ENCODE measurements around the gene CALN1.

CALN1 gene

DNA sequence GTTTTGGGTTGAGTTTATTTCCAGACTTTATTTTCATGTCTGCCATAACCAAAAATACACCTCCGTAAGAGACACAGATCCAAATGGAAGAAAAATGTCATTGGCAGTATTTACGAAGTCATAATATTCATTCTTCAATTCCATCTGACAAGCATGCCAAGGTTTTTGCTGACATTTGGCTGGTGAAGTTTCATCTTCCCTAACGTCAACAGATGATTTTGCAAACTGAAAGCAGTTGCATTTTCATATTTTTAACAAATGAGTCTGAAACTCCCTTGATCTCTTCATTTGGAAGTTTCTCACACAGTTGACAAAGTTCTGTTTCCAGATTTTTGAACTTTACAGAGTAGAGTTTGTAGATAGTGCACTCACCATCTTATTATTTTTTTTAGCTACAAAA lies 114.5 kb downstream of the CALN1 start:
- no peak overlapping the region for H3K4me3 ChIP-seq (ENCODE audit: low read length)
- no peak for DNase-seq (ENCODE audit: low read depth)
- TF ChIP-seq, protein P1, sequence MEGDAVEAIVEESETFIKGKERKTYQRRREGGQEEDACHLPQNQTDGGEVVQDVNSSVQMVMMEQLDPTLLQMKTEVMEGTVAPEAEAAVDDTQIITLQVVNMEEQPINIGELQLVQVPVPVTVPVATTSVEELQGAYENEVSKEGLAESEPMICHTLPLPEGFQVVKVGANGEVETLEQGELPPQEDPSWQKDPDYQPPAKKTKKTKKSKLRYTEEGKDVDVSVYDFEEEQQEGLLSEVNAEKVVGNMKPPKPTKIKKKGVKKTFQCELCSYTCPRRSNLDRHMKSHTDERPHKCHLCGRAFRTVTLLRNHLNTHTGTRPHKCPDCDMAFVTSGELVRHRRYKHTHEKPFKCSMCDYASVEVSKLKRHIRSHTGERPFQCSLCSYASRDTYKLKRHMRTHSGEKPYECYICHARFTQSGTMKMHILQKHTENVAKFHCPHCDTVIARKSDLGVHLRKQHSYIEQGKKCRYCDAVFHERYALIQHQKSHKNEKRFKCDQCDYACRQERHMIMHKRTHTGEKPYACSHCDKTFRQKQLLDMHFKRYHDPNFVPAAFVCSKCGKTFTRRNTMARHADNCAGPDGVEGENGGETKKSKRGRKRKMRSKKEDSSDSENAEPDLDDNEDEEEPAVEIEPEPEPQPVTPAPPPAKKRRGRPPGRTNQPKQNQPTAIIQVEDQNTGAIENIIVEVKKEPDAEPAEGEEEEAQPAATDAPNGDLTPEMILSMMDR (IDR thresholded peaks at IDR 0.05; ENCODE audit: insufficient read depth, low read depth, low read length, missing control alignments) = no peak

DNA sequence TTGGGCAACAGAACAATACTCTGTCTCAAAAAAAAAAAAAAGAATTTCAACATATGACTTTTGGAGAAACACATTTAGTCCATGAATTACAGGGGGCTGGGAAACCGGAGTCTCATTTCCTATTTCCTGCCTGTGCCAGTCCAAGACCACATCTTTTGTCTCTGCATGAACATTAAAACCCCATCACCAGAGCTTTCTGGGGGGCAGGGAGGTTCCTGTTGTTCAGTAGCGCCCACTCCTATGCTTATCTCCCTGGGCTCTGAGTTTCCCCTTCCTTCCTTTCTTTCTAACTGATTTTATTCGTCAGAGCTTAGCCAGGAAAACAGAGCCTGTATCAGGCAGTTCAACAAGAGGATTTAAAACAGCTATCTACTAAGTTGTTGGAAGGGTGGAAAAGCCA lies 119.3 kb downstream of the CALN1 start:
- TF ChIP-seq, protein P1 (IDR thresholded peaks at IDR 0.05; ENCODE audit: insufficient read depth, low read depth, low read length, missing control alignments) = no peak

DNA sequence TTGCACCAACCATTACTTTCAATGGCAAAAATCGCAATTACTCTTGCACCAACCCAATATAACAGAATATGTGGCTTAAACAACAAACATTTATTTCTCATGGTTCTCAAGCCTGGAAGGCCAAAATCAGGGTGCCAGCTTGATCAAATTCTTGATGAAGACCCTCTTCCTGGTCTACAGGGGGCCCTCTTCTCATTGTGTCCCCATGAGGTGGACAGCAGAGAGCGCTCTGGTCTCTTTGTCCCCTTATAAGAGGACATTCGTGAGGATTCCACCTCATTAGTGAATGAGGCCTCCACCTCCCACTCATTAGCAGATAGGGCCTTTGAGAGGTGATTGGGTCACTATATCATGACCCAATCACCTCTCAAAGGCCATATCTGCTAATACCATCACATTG lies 120.0 kb downstream of the CALN1 start:
- DNase-seq (ENCODE audit: low read depth) = no peak
- TF ChIP-seq, protein P1 (IDR thresholded peaks at IDR 0.05; ENCODE audit: insufficient read depth, low read depth, low read length, missing control alignments) = no peak
- no peak overlapping the region for H3K4me3 ChIP-seq (ENCODE audit: low read length)

More for the DNA sequence above, 119.3 kb downstream of the CALN1 start:
- H3K4me3 ChIP-seq (ENCODE audit: low read length) = no peak overlapping the region
- DNase-seq (ENCODE audit: low read depth) = no peak

DNA sequence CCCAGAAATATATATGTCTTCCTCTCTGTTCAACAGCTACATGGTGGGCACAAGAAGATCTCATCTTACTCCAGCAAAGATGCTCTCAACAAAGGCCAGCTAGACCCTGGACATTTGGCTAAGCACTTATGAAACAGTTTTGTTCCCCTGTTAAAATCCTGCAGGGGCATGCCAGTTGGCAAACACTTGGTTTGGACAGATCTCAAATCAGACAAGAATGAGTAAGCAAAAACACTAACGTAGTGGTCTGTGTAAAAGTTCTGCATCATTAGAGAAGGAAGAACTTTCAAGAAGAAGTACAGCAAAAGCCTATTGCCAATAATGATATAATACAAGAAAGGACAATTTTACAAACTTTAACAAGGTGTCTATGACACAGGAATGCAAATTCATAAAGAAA lies 125.6 kb downstream of the CALN1 start:
- DNase-seq (ENCODE audit: low read depth) = no peak
- TF ChIP-seq, protein P1 (IDR thresholded peaks at IDR 0.05; ENCODE audit: insufficient read depth, low read depth, low read length, missing control alignments) = no peak
- no peak overlapping the region for H3K4me3 ChIP-seq (ENCODE audit: low read length)

DNA sequence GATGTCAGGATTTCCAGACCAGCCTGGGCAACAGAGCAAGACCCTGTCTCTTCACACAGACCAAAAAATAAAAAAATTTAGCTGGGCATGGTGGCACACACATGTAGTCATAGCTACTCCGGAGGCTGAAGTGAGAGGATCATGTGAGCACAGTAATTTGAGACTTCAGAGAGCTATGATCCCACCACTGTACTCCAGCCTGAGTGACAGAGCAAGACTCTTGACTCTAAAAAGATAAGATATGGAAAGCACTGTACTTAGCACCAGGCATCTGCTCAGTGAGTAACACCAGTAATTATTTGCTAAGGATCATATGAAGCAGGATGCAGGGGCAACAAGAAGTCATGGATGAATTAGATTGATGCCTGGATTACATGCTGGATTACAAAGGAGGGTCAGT lies 128.8 kb downstream of the CALN1 start:
- TF ChIP-seq, protein P1 (IDR thresholded peaks at IDR 0.05; ENCODE audit: insufficient read depth, low read depth, low read length, missing control alignments) = no peak
- H3K4me3 ChIP-seq (ENCODE audit: low read length) = no peak overlapping the region
- no peak for DNase-seq (ENCODE audit: low read depth)

DNA sequence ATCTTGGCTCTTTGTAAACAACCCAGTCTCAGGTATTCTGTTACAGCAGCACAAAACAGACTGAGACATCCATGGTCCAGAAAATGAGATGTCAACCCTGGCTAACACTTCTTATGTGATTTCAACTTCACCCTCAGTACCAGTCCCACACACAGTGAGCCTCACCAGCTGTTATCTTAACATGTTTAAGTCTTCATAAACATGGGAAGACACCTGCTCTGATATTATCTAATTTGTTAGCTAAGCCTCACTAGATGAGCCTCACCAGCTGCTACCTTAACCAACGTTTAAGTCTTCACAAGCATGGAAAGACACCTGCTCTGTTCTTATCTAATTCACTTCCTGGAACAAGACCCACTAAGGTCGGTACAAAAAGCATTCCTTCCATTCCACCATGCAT lies 130.8 kb downstream of the CALN1 start:
- no peak for DNase-seq (ENCODE audit: low read depth)
- no peak overlapping the region for H3K4me3 ChIP-seq (ENCODE audit: low read length)
- TF ChIP-seq, protein P1 (IDR thresholded peaks at IDR 0.05; ENCODE audit: insufficient read depth, low read depth, low read length, missing control alignments) = no peak

DNA sequence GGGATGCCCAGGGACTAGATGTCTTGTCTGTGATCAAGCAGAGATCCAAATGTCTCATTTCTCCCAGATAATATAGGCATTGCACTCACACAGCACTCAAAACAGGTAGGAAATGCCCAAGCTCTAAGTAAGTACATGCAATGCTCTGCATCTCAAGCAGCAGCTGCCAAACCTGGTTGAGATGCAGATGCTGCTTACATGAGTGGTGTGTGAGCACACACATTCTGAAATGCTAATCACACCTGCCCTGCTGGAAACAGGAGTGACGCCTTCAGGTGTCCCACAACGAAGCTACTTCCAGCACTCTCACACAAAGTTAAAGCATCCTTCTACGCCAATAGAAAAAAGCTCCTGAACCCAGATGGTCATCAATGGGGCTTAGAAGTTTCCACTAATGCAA lies 132.9 kb downstream of the CALN1 start:
- no peak for DNase-seq (ENCODE audit: low read depth)
- TF ChIP-seq, protein P1 (IDR thresholded peaks at IDR 0.05; ENCODE audit: insufficient read depth, low read depth, low read length, missing control alignments) = no peak
- H3K4me3 ChIP-seq (ENCODE audit: low read length) = no peak overlapping the region
